Ovary (tissue), 10 donors: ENCODE results near the gene KIF26A. TPM values are rescaled to one million over a fixed set of nuclear protein-coding genes. Genes with fewer than 3 reads are reported as not detected.

ENCODE experiments used
- DNase-seq, 5 donors: peaks; one replicate each; pipeline ENCODE4 v3.0.0-alpha.2; 2019 to 2020
- H3K27ac ChIP-seq, 2 donors: fragments of 200-600 bp; one replicate each; pipeline versions ENCODE4 v1.5.1 to v1.8.0; 2019 to 2022
- H3K27me3 ChIP-seq: fragments of 200-600 bp; one replicate; pipeline ENCODE4 v1.8.0; 2022
- H3K36me3 ChIP-seq: fragments of 200-600 bp; sonication (generic); one replicate; pipeline ENCODE4 v1.5.1; 2019
- H3K4me1 ChIP-seq: one replicate; pipeline ENCODE4 v1.8.1; 2013; ENCODE audit warnings: mild to moderate bottlenecking, moderate library complexity; ENCODE audit not compliant: insufficient read depth
- H3K4me3 ChIP-seq: fragments of 200-600 bp; sonication (generic); one replicate; pipeline ENCODE4 v1.5.1; 2017
- H3K9me3 ChIP-seq, 2 donors: fragments of 200-600 bp in 1 of 2; sonication (generic) in 1 of 2; one replicate each; pipeline versions ENCODE4 v1.5.1 to v1.8.1; 2013 to 2019; ENCODE audit warnings: mild to moderate bottlenecking in 1 of 2, moderate library complexity in 1 of 2
- EP300 ChIP-seq: sonication (generic); formaldehyde crosslinking; IDR thresholded peaks from one replicate; pipeline ENCODE4 v1.6.1; 2017; ENCODE audit warnings: antibody characterized with exemption
- POLR2A ChIP-seq: fragments of 450-650 bp; IDR thresholded peaks from one replicate; pipeline ENCODE4 v1.6.1; 2017; ENCODE audit warnings: antibody characterized with exemption, mild to moderate bottlenecking, moderate library complexity
- WGBS, 3 donors: extraction: QIAGEN DNeasy Blood & Tissue Kit in 1 of 3; methylation state at CpG; one replicate each; pipeline versions ENCODE4 v1.1.5 to v1.1.7; 2013 to 2017; 5-methylcytosine and 5-hydroxymethylcytosine counted together
- intact Hi-C, 4 donors: fragments of 100-400 bp; cut with DNase I; formaldehyde crosslinking; loops; one replicate each; pipeline versions ENCODE4 v1.11.0 to v1.15.1; 2022 to 2023
- long read RNA-seq, 3 donors: library from polyadenylated mRNA in 2 of 3; unstranded in 2 of 3; transcript quantifications; one replicate each; pipeline ENCODE4 v2.0.0 and lab custom pipeline, GENCODE V29; 2021 to 2026
- polyA plus RNA-seq, 2 donors: library from polyadenylated mRNA; stranded (reverse); fragments of 200-250 nt in 1 of 2; fragments of 350-450 nt in 1 of 2; fragmentation: Illumina TruSeq in 1 of 2; extraction: RNeasy Lipid Tissue Mini Kit (QIAGEN cat#74804) in 1 of 2; gene quantifications; one replicate each; pipeline ENCODE4 v1.2.3, GENCODE V29; 2013 to 2014
- total RNA-seq, 7 donors: library from RNA; depleted of rRNA in 2 of 7; stranded (reverse); fragments of >200 nt in 2 of 7; fragmentation: NEBNext Ultra II Directional in 3 of 7; extraction: Animal tissue kit (Norgen Biotek cat#: 25700) in 3 of 7; gene quantifications; one replicate each; pipeline versions ENCODE4 v1.1.0 to v1.2.4, GENCODE V29; 2016 to 2023
- TF ChIP-seq, protein P1 (sequence below), 3 donors: fragments of 450-650 bp in 2 of 3; fragments of 200-600 bp in 1 of 3; IDR thresholded peaks; one replicate each; pipeline versions ENCODE4 v1.5.1 to v1.8.0; 2016 to 2022; ENCODE audit warnings: antibody characterized with exemption in 3 of 3, mild to moderate bottlenecking in 1 of 3
- donor health status: DM: no; HTN: no; CAD: no; lungs with moderate emphysema.
- donor health status: DM: no; HTN: no; CAD: no.
- donor health status: Bipolar disorder and iron deficiency.
- donor health status: DM: yes; HTN: yes; CAD: no.
- donor health status: DM: no; HTN: no; CAD: no.
- donor health status: DM: yes; HTN: yes; CAD: no.

KIF26A gene
- total RNA-seq = 10 to 100 TPM in 3 of 7 donors, 1 to 10 TPM in 4; 1.4 to 16.8 (median 6.4) TPM
- 1 to 10 TPM in 1 of 2 donors, under 1 TPM in 1; 0.32 to 5.3 TPM for polyA plus RNA-seq
- long read RNA-seq, donor 1 = 0 reads
- long read RNA-seq, donor 2, full-length matches to known transcripts = 1 of 1 reads
- long read RNA-seq, donor 2, partial matches to known transcripts = 0 of 1 reads
- long read RNA-seq, donor 2, other reads (novel, unspliced or antisense) = 0 of 1 reads
- long read RNA-seq, donor 3, full-length matches to known transcripts = 3 of 31 reads
- long read RNA-seq, donor 3, partial matches to known transcripts = 28 of 31 reads
- long read RNA-seq, donor 3, other reads (novel, unspliced or antisense) = 0 of 31 reads

DNA sequence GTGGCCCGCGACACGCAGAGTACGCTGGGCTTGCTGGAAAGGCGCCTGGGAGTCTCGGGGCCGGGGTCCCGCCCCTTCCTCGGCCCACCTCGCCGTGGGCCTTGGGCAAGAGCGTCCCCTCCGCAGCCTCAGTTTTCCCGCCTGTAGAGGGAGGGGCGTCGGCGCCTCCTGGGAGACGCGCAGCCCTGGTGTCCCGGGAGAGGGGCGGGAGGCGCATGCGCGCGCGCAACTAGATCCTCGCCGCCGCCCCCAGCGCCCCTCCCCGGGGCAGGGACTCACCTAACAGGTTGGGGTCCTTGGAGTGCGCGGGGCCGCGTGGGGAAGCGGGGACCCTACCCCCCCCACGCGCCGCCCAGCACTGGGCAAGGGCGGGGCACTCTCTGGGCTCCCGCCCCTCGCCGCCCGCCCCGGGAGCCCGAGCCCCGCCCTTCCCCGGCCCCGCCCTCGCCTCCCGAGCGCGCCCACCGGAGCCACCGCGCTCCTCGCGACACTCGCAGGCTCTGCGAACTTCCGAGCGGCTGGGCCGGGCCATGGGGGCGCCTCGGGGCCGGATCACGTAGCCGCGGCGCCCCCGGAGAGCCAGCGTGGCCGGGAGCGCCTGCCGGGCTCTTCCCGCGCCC lies at the start of gene KIF26A:
Gene KIF26A (plus strand): TSS at position 490 of the 620 bp plus-strand sequence. CDS start 136 bp downstream, outside the sequence.
- H3K36me3 ChIP-seq = no peaks in the 10 kb centered on the region
- TF ChIP-seq POLR2A (no peak), EP300 (no peak)
- TF ChIP-seq, protein P1, sequence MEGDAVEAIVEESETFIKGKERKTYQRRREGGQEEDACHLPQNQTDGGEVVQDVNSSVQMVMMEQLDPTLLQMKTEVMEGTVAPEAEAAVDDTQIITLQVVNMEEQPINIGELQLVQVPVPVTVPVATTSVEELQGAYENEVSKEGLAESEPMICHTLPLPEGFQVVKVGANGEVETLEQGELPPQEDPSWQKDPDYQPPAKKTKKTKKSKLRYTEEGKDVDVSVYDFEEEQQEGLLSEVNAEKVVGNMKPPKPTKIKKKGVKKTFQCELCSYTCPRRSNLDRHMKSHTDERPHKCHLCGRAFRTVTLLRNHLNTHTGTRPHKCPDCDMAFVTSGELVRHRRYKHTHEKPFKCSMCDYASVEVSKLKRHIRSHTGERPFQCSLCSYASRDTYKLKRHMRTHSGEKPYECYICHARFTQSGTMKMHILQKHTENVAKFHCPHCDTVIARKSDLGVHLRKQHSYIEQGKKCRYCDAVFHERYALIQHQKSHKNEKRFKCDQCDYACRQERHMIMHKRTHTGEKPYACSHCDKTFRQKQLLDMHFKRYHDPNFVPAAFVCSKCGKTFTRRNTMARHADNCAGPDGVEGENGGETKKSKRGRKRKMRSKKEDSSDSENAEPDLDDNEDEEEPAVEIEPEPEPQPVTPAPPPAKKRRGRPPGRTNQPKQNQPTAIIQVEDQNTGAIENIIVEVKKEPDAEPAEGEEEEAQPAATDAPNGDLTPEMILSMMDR (IDR thresholded peaks at IDR 0.05) = no peak
- H3K27ac ChIP-seq = no peak within 1 kb of the TSS
- H3K9me3 ChIP-seq = no peaks in the 10 kb centered on the region
- DNase-seq = peak; percentile 28 to 60 (median 58)
- intact Hi-C loops = loop anchor here in 3 of 4 donors (5.0 to 10.0 kb wide), 4 partner anchors 63 to 504 kb away; no protein-coding TSS in a partner anchor
- H3K27me3 ChIP-seq = no peaks in the 10 kb centered on the region
- WGBS, 3 donors = 0 to 1% (median 1%) methylated on average over 20 to 77 of the region's 77 CpGs
- H3K4me1 ChIP-seq = peaks cover 17% of the 10 kb centered on the region
- peak within 1 kb of the TSS; percentile 37 for H3K4me3 ChIP-seq

DNA sequence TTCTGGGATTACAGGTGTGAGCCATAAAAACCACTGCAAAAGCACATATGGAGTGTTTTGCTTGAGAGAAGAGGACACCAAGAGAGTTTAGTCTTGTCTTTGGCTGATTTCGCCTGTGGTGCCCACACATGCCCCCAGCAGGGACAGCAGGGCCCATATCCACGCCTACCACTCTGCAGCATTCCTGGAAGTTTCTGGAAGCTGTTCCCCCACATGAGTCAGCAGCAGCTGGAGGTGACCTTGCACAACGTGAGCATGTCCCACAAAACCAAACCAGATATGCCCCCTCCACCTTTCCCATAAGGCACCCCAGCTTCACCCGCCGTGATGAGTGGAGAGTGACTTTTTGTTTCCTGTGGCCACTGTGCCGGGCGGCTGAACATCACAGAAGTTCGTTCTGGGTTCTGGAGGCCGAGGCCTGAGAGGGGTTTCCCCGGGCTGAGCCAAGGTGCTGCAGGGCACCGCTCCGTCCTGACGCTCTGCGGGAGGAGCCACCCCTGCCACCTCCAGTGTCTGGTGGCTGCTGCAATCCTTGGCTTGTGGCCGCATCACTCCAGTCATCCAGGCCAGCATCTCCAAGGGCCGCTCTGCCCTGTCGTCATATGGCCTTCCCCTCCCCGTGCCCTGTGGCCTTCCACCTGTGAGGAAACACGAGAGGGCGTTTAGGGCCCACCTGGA lies 48.2 kb upstream of the KIF26A start:
- intact Hi-C loops = no loop called here
- TF ChIP-seq POLR2A (no peak), EP300 (no peak)
- TF ChIP-seq, protein P1 (IDR thresholded peaks at IDR 0.05) = no peak
- DNase-seq = peak in 4 of 5 donors; percentile 14 to 34 (median 18)
- no peak overlapping the region for H3K27ac ChIP-seq
- WGBS, 3 donors = 92 to 95% (median 94%) methylated on average over 20 of the region's 20 CpGs
- no peaks in the 10 kb centered on the region for H3K27me3 ChIP-seq
- H3K4me3 ChIP-seq = no peak overlapping the region
- peaks cover 13% of the 10 kb centered on the region for H3K4me1 ChIP-seq
- no peaks in the 10 kb centered on the region for H3K9me3 ChIP-seq
- no peaks in the 10 kb centered on the region for H3K36me3 ChIP-seq

DNA sequence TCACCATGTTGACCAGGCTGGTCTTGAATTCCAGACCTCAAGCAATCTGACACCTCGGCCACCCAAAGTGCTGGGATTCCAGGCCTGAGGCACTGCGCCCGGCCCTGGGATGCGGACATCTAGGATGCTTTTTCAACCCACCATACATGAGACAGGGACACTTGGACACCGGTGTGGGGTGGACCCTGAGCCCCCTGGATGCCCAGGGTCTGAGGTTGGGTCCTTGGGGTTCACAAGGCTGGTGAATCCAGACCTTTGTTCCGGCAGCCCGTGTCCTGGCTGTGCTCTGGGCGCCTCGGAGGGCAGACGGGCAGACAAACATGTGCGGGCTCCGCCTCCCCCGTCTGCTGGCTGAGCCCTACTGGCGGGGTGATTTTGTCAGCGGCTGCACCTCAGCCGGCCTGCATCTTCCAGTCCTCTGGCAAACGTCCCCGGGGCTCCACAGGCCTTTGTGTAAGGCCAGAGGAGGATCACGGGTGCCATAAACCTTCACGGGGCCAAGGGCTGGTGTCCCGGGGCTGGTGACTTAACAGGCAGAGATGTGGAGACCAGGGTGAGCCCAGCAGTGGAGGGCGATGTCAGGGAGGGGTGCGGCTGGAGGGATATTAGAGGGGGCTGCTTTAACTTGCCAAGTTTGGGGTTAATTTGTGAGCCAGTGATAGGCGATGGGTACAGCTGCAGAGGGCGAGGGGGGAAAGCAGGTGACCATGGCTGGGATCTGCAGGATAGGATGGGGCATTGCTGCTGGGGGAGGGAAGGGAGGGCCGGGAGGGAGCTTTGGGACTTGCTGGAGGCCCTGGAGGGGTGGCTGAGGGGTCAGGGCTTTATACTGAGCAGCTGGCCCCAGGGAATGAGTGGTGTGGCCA lies 47.1 kb upstream of the KIF26A start:
- no peaks in the 10 kb centered on the region for H3K36me3 ChIP-seq
- peak; percentile 39 to 74 (median 56) for DNase-seq
- no peaks in the 10 kb centered on the region for H3K9me3 ChIP-seq
- H3K4me3 ChIP-seq = no peak overlapping the region
- no peak overlapping the region for H3K27ac ChIP-seq
- TF ChIP-seq, protein P1 (IDR thresholded peaks at IDR 0.05) = no peak
- no peak for TF ChIP-seq POLR2A
- no peak for TF ChIP-seq EP300
- peaks cover 11% of the 10 kb centered on the region for H3K4me1 ChIP-seq
- 34 to 46% (median 43%) methylated on average over 23 to 26 of the region's 26 CpGs for WGBS, 3 donors
- intact Hi-C loops = no loop called here
- no peaks in the 10 kb centered on the region for H3K27me3 ChIP-seq
